B cell (primary cell): ENCODE results near the gene DHRS12. TPM values are rescaled to one million over a fixed set of nuclear protein-coding genes. Genes with fewer than 3 reads are reported as not detected.

Experiments used
- ATAC-seq: fragments of 200-7000 bp; cut with Tn5 transposase; one replicate; pipeline ENCODE4 v1.10.0; 2021; ENCODE audit warnings: low read depth, mild to moderate bottlenecking, moderate number of reproducible peaks, moderate library complexity
- CTCF ChIA-PET: fragments of 350-600 bp; sonication (Branson Sonifier 250); formaldehyde crosslinking; loops from one replicate; lab custom pipeline; 2021; ENCODE audit warnings: antibody characterized with exemption, inconsistent platforms; lab: Charles Lee
- POLR2A ChIA-PET: fragments of 350-600 bp; sonication (Branson Sonifier 250); formaldehyde crosslinking; loops from one replicate; lab custom pipeline; 2021; ENCODE audit warnings: antibody characterized with exemption; lab: Charles Lee
- DNase-seq: peaks from one replicate; pipeline ENCODE4 v3.0.0; 2013
- H2AFZ ChIP-seq: 2 replicates; pipeline ENCODE4 v1.6.1; 2012; ENCODE audit warnings: mild to moderate bottlenecking, low read depth, low read length; ENCODE audit not compliant: insufficient read depth, poor library complexity, severe bottlenecking
- H3K27ac ChIP-seq, 2 donors: 1 replicate in 1 of 2; 2 replicates in 1 of 2; pipeline ENCODE4 v1.5.1; 2012 to 2013; ENCODE audit warnings: low read length in 2 of 2, mild to moderate bottlenecking in 2 of 2, moderate library complexity in 1 of 2
- H3K27me3 ChIP-seq, 4 experiments: fragments of 200-600 bp in 1 of 4; sonication (generic) in 1 of 4; replicated peaks in 1 of 4; 1 replicate in 2 of 4; 2 replicates in 2 of 4; pipeline versions ENCODE4 v1.6.1 to v1.7.0; 2013 to 2016; ENCODE audit warnings: low read length in 3 of 4, mild to moderate bottlenecking in 2 of 4, mixed read lengths in 1 of 4, moderate library complexity in 1 of 4; ENCODE audit not compliant: insufficient read depth in 4 of 4, control insufficient read depth in 3 of 4; ENCODE audit errors: control extremely low read depth in 1 of 4
- H3K36me3 ChIP-seq, 2 experiments: replicated peaks in 1 of 2; 1 replicate in 1 of 2; 2 replicates in 1 of 2; pipeline versions ENCODE4 v1.6.1 to v1.7.1; 2013; ENCODE audit warnings: low read length in 1 of 2; ENCODE audit not compliant: insufficient read depth in 2 of 2, control insufficient read depth in 1 of 2; ENCODE audit errors: control extremely low read depth in 1 of 2, extremely low read depth in 1 of 2
- H3K4me1 ChIP-seq, 2 donors: fragments of 200-600 bp in 1 of 2; sonication (generic) in 1 of 2; 1 replicate in 1 of 2; 2 replicates in 1 of 2; pipeline versions ENCODE4 v1.5.1 to v1.6.1; 2013 to 2017; ENCODE audit warnings: low read length in 2 of 2; ENCODE audit not compliant: control insufficient read depth in 2 of 2, insufficient read depth in 2 of 2
- H3K4me2 ChIP-seq: replicated peaks from 2 replicates; pipeline ENCODE3; 2012; ENCODE audit warnings: mild to moderate bottlenecking, low read depth, low read length; ENCODE audit not compliant: poor library complexity, severe bottlenecking
- H3K4me3 ChIP-seq, 5 experiments: fragments of 200-600 bp in 1 of 5; sonication (generic) in 1 of 5; 1 replicate in 3 of 5; 2 replicates in 2 of 5; pipeline versions ENCODE4 v1.5.1 to v1.7.0; 2011 to 2016; ENCODE audit warnings: low read length in 4 of 5, mild to moderate bottlenecking in 4 of 5, low read depth in 2 of 5, control low read depth in 1 of 5, moderate library complexity in 1 of 5; ENCODE audit not compliant: insufficient read depth in 1 of 5; ENCODE audit errors: control extremely low read depth in 1 of 5, extremely low read depth in 1 of 5
- H3K79me2 ChIP-seq: fragments of 200-600 bp; sonication (generic); one replicate; pipeline ENCODE4 v1.6.0; 2016; ENCODE audit warnings: low read length; ENCODE audit not compliant: control insufficient read depth, insufficient read depth
- H3K9ac ChIP-seq: fragments of 200-600 bp; sonication (generic); 2 replicates; pipeline ENCODE4 v1.6.1; 2017; ENCODE audit warnings: mild to moderate bottlenecking, low read length, moderate library complexity
- H3K9me3 ChIP-seq, 3 donors: one replicate each; pipeline versions ENCODE4 v1.6.1 to v1.7.1; 2013; ENCODE audit warnings: low read length in 2 of 3; ENCODE audit not compliant: control insufficient read depth in 2 of 3, insufficient read depth in 1 of 3; ENCODE audit errors: control extremely low read depth in 1 of 3
- H4K20me1 ChIP-seq: 2 replicates; pipeline ENCODE4 v1.6.0; 2012; ENCODE audit warnings: mild to moderate bottlenecking, low read length; ENCODE audit not compliant: insufficient read depth, control insufficient read depth, poor library complexity, severe bottlenecking
- H3K27ac Mint-ChIP-seq: one replicate; pipeline ENCODE4 v1.8.0; 2021; ENCODE audit warnings: mixed read lengths
- H3K27me3 Mint-ChIP-seq: one replicate; pipeline ENCODE4 v1.8.0; 2021; ENCODE audit warnings: mixed read lengths
- H3K4me1 Mint-ChIP-seq: one replicate; pipeline ENCODE4 v1.8.0; 2021; ENCODE audit warnings: mixed read lengths
- H3K4me3 Mint-ChIP-seq: one replicate; pipeline ENCODE4 v1.8.0; 2021; ENCODE audit warnings: mixed read lengths
- H3K9me3 Mint-ChIP-seq: one replicate; pipeline ENCODE4 v1.8.0; 2022; ENCODE audit warnings: mixed read lengths; ENCODE audit not compliant: insufficient read depth
- CTCF ChIP-seq: fragments of 200-600 bp; IDR thresholded peaks from one replicate; pipeline ENCODE4 v1.8.0; 2022; ENCODE audit warnings: antibody characterized with exemption, mild to moderate bottlenecking
- EZH2 ChIP-seq: IDR thresholded peaks from 2 replicates; pipeline ENCODE4 v1.6.1; 2012; ENCODE audit warnings: borderline replicate concordance, low read depth, mild to moderate bottlenecking, moderate library complexity, low read length; ENCODE audit not compliant: insufficient read depth, poor library complexity, severe bottlenecking
- WGBS: methylation state at CpG from one replicate; pipeline ENCODE4 v1.1.5; 2013; ENCODE audit warnings: missing lambda C conversion rate; ENCODE audit not compliant: insufficient coverage; 5-methylcytosine and 5-hydroxymethylcytosine counted together
- intact Hi-C: fragments of 100-400 bp; cut with micrococcal nuclease; formaldehyde crosslinking; loops from one replicate; pipeline ENCODE4 v1.10.0; 2022
- polyA plus RNA-seq: library from polyadenylated mRNA; depleted of rRNA; stranded (reverse); fragments of >200 nt; gene quantifications from 2 replicates; pipeline ENCODE4 v1.2.3, GENCODE V29; 2012
- total RNA-seq, 2 donors: library from RNA; stranded (reverse); fragments of 120-200 nt in 1 of 2; gene quantifications; 1 replicate in 1 of 2; 2 replicates in 1 of 2; pipeline versions ENCODE4 v1.2.3 to v1.2.4, GENCODE V29; 2013 to 2022

The DHRS12 gene
- total and polyA plus RNA-seq, 2 donors (not counting 1 experiment from before 2014, with no cell fraction given), result 12.0 to 23.2 TPM

DNA sequence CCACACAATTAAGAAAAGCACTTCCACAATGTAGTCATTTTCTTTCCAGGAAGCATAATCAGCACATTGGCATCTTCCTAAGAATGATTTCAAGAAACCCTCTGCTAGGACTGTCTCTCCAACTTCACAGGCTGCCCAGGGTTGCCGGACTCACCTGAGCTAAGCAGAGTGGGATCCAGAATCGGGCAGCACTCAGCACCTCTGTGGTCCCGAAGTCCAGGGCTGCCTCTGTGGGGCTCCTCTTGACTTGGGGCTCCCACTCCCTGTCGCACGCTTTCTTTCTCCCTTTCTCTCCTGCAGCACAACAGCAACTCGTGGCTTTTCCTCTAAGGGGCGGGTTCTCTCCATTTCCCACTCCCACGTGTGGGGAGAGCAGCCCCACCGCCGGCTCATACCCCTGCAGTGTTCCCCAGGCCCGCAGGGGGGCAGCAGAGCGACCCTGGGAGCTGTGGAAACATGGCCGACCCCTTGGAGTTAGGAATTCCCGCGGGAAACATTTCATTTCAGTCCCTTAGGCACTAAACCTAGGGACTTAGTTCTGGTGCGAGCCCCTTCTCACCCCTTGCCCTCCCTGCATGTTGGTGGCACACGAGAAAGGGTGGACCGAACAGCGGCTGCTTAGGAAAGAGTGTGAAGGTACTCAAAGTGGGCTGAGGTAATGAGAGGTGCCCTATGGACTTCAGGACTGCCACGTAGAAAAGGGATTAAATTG, 41.1 kb upstream of the DHRS12 start, which contains the start of gene TMEM272:
Gene TMEM272 (minus strand): TSS at position 316 of the 712 bp plus-strand sequence. CDS start 6,647 bp downstream, outside the sequence.
- H3K27me3 ChIP-seq, result peaks cover 0 to 8% (median 0%) of the 10 kb centered on the region in 4 experiments
- peak within 1 kb of the TSS; percentile 12 for H2AFZ ChIP-seq
- ChIA-PET CTCF (interaction anchor here (1.1 to 3.4 kb wide), 8 partner anchors 9 to 355 kb away, joined by 3 to 12 read pairs (median 6); no protein-coding TSS in a partner anchor), POLR2A (no interaction called here)
- ATAC-seq (peak; percentile 71), DNase-seq (peak; percentile 56)
- no peak within 1 kb of the TSS for H3K27ac ChIP-seq
- no peaks in the 10 kb centered on the region for H4K20me1 ChIP-seq
- H3K4me1 ChIP-seq, result peaks cover 0 to 6% of the 10 kb centered on the region in 2 donors
- H3K4me2 ChIP-seq, result peak within 1 kb of the TSS; percentile 7
- H3K27me3 Mint-ChIP-seq, result peaks cover 16% of the 10 kb centered on the region
- H3K4me1 Mint-ChIP-seq, result peaks cover 5% of the 10 kb centered on the region
- no peaks in the 10 kb centered on the region for H3K36me3 ChIP-seq
- WGBS, result 40% methylated on average over 19 of the region's 20 CpGs
- no peaks in the 10 kb centered on the region for H3K9me3 Mint-ChIP-seq
- intact Hi-C loops, result loop anchor here (1.0 kb wide), 1 partner anchor 282 kb away; no protein-coding TSS in a partner anchor
- H3K9me3 ChIP-seq, result no peaks in the 10 kb centered on the region
- H3K79me2 ChIP-seq, result no peaks in the 10 kb centered on the region
- H3K4me3 Mint-ChIP-seq, result no peak within 1 kb of the TSS
- H3K4me3 ChIP-seq, result no peak within 1 kb of the TSS
- no peak within 1 kb of the TSS for H3K9ac ChIP-seq
- no peak within 1 kb of the TSS for H3K27ac Mint-ChIP-seq
- TF ChIP-seq EZH2, result no peak
- TF ChIP-seq CTCF, result peak; percentile 82

GRCh38 chr13:51843529-51843928, 39.6 kb upstream of the DHRS12 start:
- H3K27ac Mint-ChIP-seq, result no peak overlapping the region
- Histone ChIP-seq H3K79me2 (no peaks in the 10 kb centered on the region), H4K20me1 (no peaks in the 10 kb centered on the region), H3K36me3 (no peaks in the 10 kb centered on the region), H2AFZ (no peak overlapping the region), H3K9ac (no peak overlapping the region), H3K4me3 (no peak overlapping the region), H3K9me3 (no peaks in the 10 kb centered on the region), H3K4me1 (peaks cover 0 to 6% of the 10 kb centered on the region in 2 donors), H3K27ac (no peak overlapping the region), H3K4me2 (no peak overlapping the region), H3K27me3 (peaks cover 0 to 11% (median 0%) of the 10 kb centered on the region in 4 experiments)
- peaks cover 16% of the 10 kb centered on the region for H3K27me3 Mint-ChIP-seq
- H3K4me1 Mint-ChIP-seq, result peaks cover 5% of the 10 kb centered on the region
- POLR2A ChIA-PET, result no interaction called here
- no peak for ATAC-seq
- TF ChIP-seq CTCF (no peak), EZH2 (no peak)
- no peaks in the 10 kb centered on the region for H3K9me3 Mint-ChIP-seq
- H3K4me3 Mint-ChIP-seq, result no peak overlapping the region
- intact Hi-C loops, result no loop called here
- WGBS, result 88% methylated on average over 1 of the region's 3 CpGs
- DNase-seq, result no peak
- CTCF ChIA-PET, result interaction anchor here (0.7 to 3.4 kb wide), 4 partner anchors 8 to 114 kb away, joined by 3 to 12 read pairs (median 8); no protein-coding TSS in a partner anchor
